SK-N-SH (cell line): ENCODE measurements around the gene MPP3. TPM values are rescaled to one million over a fixed set of nuclear protein-coding genes. Genes with fewer than 3 reads are reported as not detected.

Source experiments
- CTCF ChIA-PET: fragments of 300-600, 350-600 bp; formaldehyde crosslinking; extraction: SDS; loops from one replicate; lab custom pipeline; 2021; lab: Yijun Ruan, JAX
- POLR2A ChIA-PET: fragments of 350-600 bp; sonication (Branson Sonifier 250); formaldehyde crosslinking; extraction: SDS; loops from one replicate; lab custom pipeline; 2020; ENCODE audit warnings: antibody characterized with exemption, inconsistent platforms; lab: Yijun Ruan, JAX
- DNase-seq: peaks from one replicate; pipeline ENCODE4 v3.0.0; 2012
- H2AFZ ChIP-seq: fragments of 200-600 bp; sonication (generic); 2 replicates; pipeline ENCODE4 v1.8.1; 2016; ENCODE audit warnings: antibody characterized with exemption, mild to moderate bottlenecking, low read depth
- H3F3A ChIP-seq: fragments of 200-600 bp; sonication (generic); replicated peaks from 2 replicates; pipeline ENCODE3; 2016; ENCODE audit warnings: antibody characterized with exemption, mild to moderate bottlenecking; ENCODE audit not compliant: insufficient read depth
- H3K27ac ChIP-seq, 2 experiments: fragments of 200-500 bp in 1 of 2; fragments of 200-600 bp in 1 of 2; sonication (Bioruptor generic) in 1 of 2; sonication (generic), shearing (Covaris generic) in 1 of 2; 2 replicates each; pipeline versions ENCODE4 v1.5.1 to v1.6.1; 2014 to 2016; ENCODE audit warnings: low read depth in 2 of 2, inconsistent platforms in 1 of 2, low read length in 1 of 2, mild to moderate bottlenecking in 1 of 2, mixed read lengths in 1 of 2
- H3K27me3 ChIP-seq: fragments of 200-600 bp; sonication (generic), shearing (Covaris generic); 2 replicates; pipeline ENCODE4 v1.6.1; 2016; ENCODE audit warnings: mixed run types; ENCODE audit not compliant: insufficient read depth
- H3K36me3 ChIP-seq, 2 experiments: fragments of 200-500 bp in 1 of 2; fragments of 200-600 bp in 1 of 2; sonication (Bioruptor generic) in 1 of 2; sonication (generic) in 1 of 2; replicated peaks in 1 of 2; 2 replicates each; pipeline versions ENCODE3 to v1.5.1; 2014 to 2016; ENCODE audit warnings: low read length in 1 of 2, mild to moderate bottlenecking in 1 of 2; ENCODE audit not compliant: insufficient read depth in 2 of 2, control insufficient read depth in 1 of 2
- H3K4me1 ChIP-seq, 2 experiments: fragments of 200-500 bp in 1 of 2; fragments of 200-600 bp in 1 of 2; sonication (Bioruptor generic) in 1 of 2; sonication (generic), shearing (Covaris generic) in 1 of 2; 2 replicates each; pipeline versions ENCODE4 v1.5.1 to v1.6.1; 2014 to 2016; ENCODE audit warnings: low read depth in 1 of 2, low read length in 1 of 2, mixed run types in 1 of 2; ENCODE audit not compliant: insufficient read depth in 2 of 2, control insufficient read depth in 1 of 2
- H3K4me2 ChIP-seq: fragments of 200-600 bp; sonication (generic), shearing (Covaris generic); 2 replicates; pipeline ENCODE4 v1.6.1; 2017; ENCODE audit warnings: mixed run types
- H3K4me3 ChIP-seq, 2 experiments: fragments of 200-500 bp in 1 of 2; fragments of 200-600 bp in 1 of 2; sonication (Bioruptor generic) in 1 of 2; sonication (generic), shearing (Covaris generic) in 1 of 2; 2 replicates each; pipeline versions ENCODE4 v1.5.1 to v1.8.1; 2014 to 2016; ENCODE audit warnings: low read depth in 2 of 2, inconsistent platforms in 1 of 2, low read length in 1 of 2, mild to moderate bottlenecking in 1 of 2, mixed read lengths in 1 of 2, moderate library complexity in 1 of 2
- H3K79me2 ChIP-seq: fragments of 200-600 bp; sonication (generic); 2 replicates; pipeline ENCODE4 v1.8.1; 2017; ENCODE audit warnings: mild to moderate bottlenecking; ENCODE audit not compliant: insufficient read depth
- H3K9ac ChIP-seq: fragments of 200-600 bp; sonication (generic); 2 replicates; pipeline ENCODE4 v1.6.1; 2017; ENCODE audit warnings: mixed run types
- H3K9me2 ChIP-seq: fragments of 200-600 bp; sonication (generic); 2 replicates; pipeline ENCODE4 v1.6.1; 2017; ENCODE audit warnings: mixed run types
- H3K9me3 ChIP-seq: fragments of 200-600 bp; sonication (generic); 2 replicates; pipeline ENCODE4 v1.6.1; 2017; ENCODE audit warnings: mixed run types, mild to moderate bottlenecking, moderate library complexity
- H4K20me1 ChIP-seq: fragments of 200-600 bp; sonication (generic); 2 replicates; pipeline ENCODE4 v1.6.1; 2017; ENCODE audit warnings: mild to moderate bottlenecking, mixed run types; ENCODE audit not compliant: insufficient read depth
- EP300 ChIP-seq, 2 experiments: IDR thresholded peaks; 2 replicates each; pipeline versions ENCODE4 v1.4.0 to v1.6.1; 2012; ENCODE audit warnings: borderline replicate concordance in 1 of 2, low read depth in 1 of 2, low read length in 1 of 2
- EZH2phosphoT487 ChIP-seq: fragments of 200-600 bp; sonication (generic); IDR thresholded peaks from 2 replicates; pipeline ENCODE4 v1.6.1; 2017; ENCODE audit warnings: low read depth, mixed run types, mild to moderate bottlenecking, antibody characterized with exemption, moderate library complexity, borderline replicate concordance
- GABPA ChIP-seq: IDR thresholded peaks from 2 replicates; pipeline ENCODE4 v1.4.0; 2012; ENCODE audit warnings: low read depth, mild to moderate bottlenecking
- JUND ChIP-seq: IDR thresholded peaks from 2 replicates; pipeline ENCODE4 v1.4.0; 2012
- MXI1 ChIP-seq: IDR thresholded peaks from 2 replicates; pipeline ENCODE4 v1.6.1; 2012; ENCODE audit warnings: mild to moderate bottlenecking, low read depth, low read length, improper control_type of control experiment
- NFIC ChIP-seq: IDR thresholded peaks from 2 replicates; pipeline ENCODE4 v1.4.0; 2012; ENCODE audit warnings: borderline replicate concordance
- NRF1 ChIP-seq: IDR thresholded peaks from 2 replicates; pipeline ENCODE4 v1.6.1; 2012; ENCODE audit warnings: low read depth, mild to moderate bottlenecking, low read length
- RAD21 ChIP-seq: IDR thresholded peaks from 2 replicates; pipeline ENCODE4 v1.6.1; 2012; ENCODE audit warnings: mild to moderate bottlenecking, low read length
- TAF1 ChIP-seq: IDR thresholded peaks from 2 replicates; pipeline ENCODE4 v1.6.1; 2012; ENCODE audit warnings: low read depth, mild to moderate bottlenecking, low read length, moderate library complexity, borderline replicate concordance
- TCF12 ChIP-seq: IDR thresholded peaks from 2 replicates; pipeline ENCODE4 v1.4.0; 2012
- TEAD4 ChIP-seq: IDR thresholded peaks from 2 replicates; pipeline ENCODE4 v1.4.0; 2012; ENCODE audit warnings: mild to moderate bottlenecking, borderline replicate concordance; ENCODE audit not compliant: insufficient read depth
- WGBS: methylation state at CpG from one replicate; pipeline ENCODE4 v1.1.6; 2017; ENCODE audit warnings: low lambda C conversion rate; 5-methylcytosine and 5-hydroxymethylcytosine counted together
- polyA plus RNA-seq, 3 experiments: library from polyadenylated mRNA; depleted of rRNA; stranded (reverse); fragments of >200 nt; gene quantifications; 2 replicates each; pipeline ENCODE4 v1.2.3, GENCODE V29; 2012
- TF ChIP-seq, protein P1 (sequence below): fragments of 200-600 bp; sonication (generic); IDR thresholded peaks from 2 replicates; pipeline ENCODE4 v1.6.1; 2017; ENCODE audit warnings: antibody characterized with exemption, mild to moderate bottlenecking, moderate library complexity
- TF ChIP-seq, protein P2 (sequence below): IDR thresholded peaks from 2 replicates; pipeline ENCODE4 v1.4.0; 2012; ENCODE audit warnings: low read depth
- TF ChIP-seq, protein P3 (sequence below): IDR thresholded peaks from 2 replicates; pipeline ENCODE4; 2012

Gene MPP3
- polyA plus RNA-seq, 1 of the 3 experiments (the other 2 are of a cell fraction), result 14.1 TPM

- H3K4me1 ChIP-seq, result peaks cover 0 to 6% of the 10 kb centered on the region in 2 experiments; a peak in 1 of 4 replicates
- ChIA-PET CTCF (interaction anchor here (1.1 to 7.9 kb wide), 4 partner anchors 12 to 178 kb away, joined by 3 to 97 read pairs (median 12); partner anchors contain the start of gene CD300LG), POLR2A (no interaction called here)
- H3K36me3 ChIP-seq, result no peaks in the 10 kb centered on the region
- H3K27me3 ChIP-seq, result no peaks in the 10 kb centered on the region
- no peaks in the 10 kb centered on the region for H4K20me1 ChIP-seq
- no peak for TF ChIP-seq TEAD4
- TF ChIP-seq NFIC, result no peak
- TF ChIP-seq, protein P1, sequence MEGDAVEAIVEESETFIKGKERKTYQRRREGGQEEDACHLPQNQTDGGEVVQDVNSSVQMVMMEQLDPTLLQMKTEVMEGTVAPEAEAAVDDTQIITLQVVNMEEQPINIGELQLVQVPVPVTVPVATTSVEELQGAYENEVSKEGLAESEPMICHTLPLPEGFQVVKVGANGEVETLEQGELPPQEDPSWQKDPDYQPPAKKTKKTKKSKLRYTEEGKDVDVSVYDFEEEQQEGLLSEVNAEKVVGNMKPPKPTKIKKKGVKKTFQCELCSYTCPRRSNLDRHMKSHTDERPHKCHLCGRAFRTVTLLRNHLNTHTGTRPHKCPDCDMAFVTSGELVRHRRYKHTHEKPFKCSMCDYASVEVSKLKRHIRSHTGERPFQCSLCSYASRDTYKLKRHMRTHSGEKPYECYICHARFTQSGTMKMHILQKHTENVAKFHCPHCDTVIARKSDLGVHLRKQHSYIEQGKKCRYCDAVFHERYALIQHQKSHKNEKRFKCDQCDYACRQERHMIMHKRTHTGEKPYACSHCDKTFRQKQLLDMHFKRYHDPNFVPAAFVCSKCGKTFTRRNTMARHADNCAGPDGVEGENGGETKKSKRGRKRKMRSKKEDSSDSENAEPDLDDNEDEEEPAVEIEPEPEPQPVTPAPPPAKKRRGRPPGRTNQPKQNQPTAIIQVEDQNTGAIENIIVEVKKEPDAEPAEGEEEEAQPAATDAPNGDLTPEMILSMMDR, result no peak
- no peak for TF ChIP-seq TCF12
- no peak for TF ChIP-seq GABPA
- TF ChIP-seq EP300 (IDR thresholded peaks at IDR 0.05; ENCODE audit: borderline replicate concordance in 1 of 2, low read depth in 1 of 2, low read length in 1 of 2), result no peak
- no peak for TF ChIP-seq MXI1
- no peak for TF ChIP-seq JUND
- TF ChIP-seq EZH2phosphoT487, result no peak
- no peak for TF ChIP-seq TAF1
- TF ChIP-seq, protein P2, sequence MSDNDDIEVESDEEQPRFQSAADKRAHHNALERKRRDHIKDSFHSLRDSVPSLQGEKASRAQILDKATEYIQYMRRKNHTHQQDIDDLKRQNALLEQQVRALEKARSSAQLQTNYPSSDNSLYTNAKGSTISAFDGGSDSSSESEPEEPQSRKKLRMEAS, result no peak
- TF ChIP-seq RAD21, result no peak
- no peak for DNase-seq
- no peak overlapping the region for H3K9ac ChIP-seq
- H3K9me2 ChIP-seq, result no peaks in the 10 kb centered on the region
- no peaks in the 10 kb centered on the region for H3K9me3 ChIP-seq
- no peak overlapping the region for H3K27ac ChIP-seq
- H3K79me2 ChIP-seq, result no peaks in the 10 kb centered on the region
- no peaks in the 10 kb centered on the region for H3F3A ChIP-seq
- no peak overlapping the region for H3K4me3 ChIP-seq
- no peak overlapping the region for H3K4me2 ChIP-seq
- H2AFZ ChIP-seq, result no peak overlapping the region
- 81% methylated on average over 12 of the region's 21 CpGs for WGBS
Observed at GRCh38 chr17:43754947-43755346, 78.0 kb downstream of the MPP3 start.

DNA sequence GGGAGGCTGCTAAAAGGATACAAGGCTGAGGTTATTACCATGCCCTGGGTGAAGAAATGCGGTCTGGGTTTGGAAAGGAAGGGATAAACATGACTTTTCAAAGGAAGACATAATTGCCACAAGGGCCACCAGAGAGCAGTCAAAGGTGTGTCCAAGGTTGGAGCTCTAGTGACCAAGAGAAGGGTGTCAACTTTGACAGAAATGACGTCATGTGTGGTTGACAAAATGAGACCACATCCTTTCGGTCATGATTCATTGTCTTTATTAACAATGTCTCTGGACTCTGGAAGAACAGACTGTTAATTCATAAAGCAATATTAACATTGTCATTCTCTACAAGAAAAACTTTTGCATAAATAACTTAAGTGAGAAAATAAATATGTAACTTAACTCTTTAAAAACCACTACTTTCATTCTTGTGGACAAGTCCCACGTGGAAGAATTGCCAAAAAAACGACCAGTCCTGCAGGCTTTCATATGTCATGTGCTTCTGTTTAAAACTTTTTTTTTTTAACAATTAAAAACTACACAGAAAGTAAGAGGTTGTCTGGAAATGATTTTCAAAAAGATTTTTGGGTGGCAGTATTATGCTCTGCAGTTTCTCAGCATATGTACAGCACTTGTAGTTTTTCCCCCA, 79.3 kb downstream of the MPP3 start:
- Histone ChIP-seq H3K9me3 (no peaks in the 10 kb centered on the region), H2AFZ (no peak overlapping the region), H3K27me3 (no peaks in the 10 kb centered on the region), H3K4me1 (peaks cover 0 to 6% of the 10 kb centered on the region in 2 experiments; a peak in 1 of 4 replicates), H3K9me2 (no peaks in the 10 kb centered on the region), H3K27ac (peak overlapping the region in 1 of 2 experiments; percentile 43; a peak in 1 of 4 replicates), H3K36me3 (no peaks in the 10 kb centered on the region), H3K79me2 (no peaks in the 10 kb centered on the region), H3K9ac (no peak overlapping the region), H3K4me3 (no peak overlapping the region), H4K20me1 (no peaks in the 10 kb centered on the region), H3F3A (no peaks in the 10 kb centered on the region), H3K4me2 (no peak overlapping the region)
- TF ChIP-seq, protein P3, sequence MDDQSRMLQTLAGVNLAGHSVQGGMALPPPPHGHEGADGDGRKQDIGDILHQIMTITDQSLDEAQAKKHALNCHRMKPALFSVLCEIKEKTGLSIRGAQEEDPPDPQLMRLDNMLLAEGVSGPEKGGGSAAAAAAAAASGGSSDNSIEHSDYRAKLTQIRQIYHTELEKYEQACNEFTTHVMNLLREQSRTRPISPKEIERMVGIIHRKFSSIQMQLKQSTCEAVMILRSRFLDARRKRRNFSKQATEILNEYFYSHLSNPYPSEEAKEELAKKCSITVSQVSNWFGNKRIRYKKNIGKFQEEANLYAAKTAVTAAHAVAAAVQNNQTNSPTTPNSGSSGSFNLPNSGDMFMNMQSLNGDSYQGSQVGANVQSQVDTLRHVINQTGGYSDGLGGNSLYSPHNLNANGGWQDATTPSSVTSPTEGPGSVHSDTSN, result 0 out of 2 replicates have a peak, but pooled peaks have one; percentile 12
- TF ChIP-seq NRF1, result no peak
- no peak for DNase-seq
- ChIA-PET POLR2A (no interaction called here), CTCF (interaction anchor here (0.8 to 7.9 kb wide), 6 partner anchors 7 to 177 kb away, joined by 3 to 97 read pairs (median 4); no protein-coding TSS in a partner anchor)
- WGBS, result 62% methylated on average over 5 of the region's 5 CpGs

Other genes starting within 250 kb of the MPP3 start
- 0.05 TPM in 1 of 2 replicates, not detected in the other for gene MEOX1, start 171.2 kb downstream of the MPP3 start, polyA plus RNA-seq (2012; rRNA removed)
- gene SOST, start 74.4 kb downstream of the MPP3 start, polyA plus RNA-seq (2012; rRNA removed), result not detected in 2 replicates
- 31.5 and 39.7 TPM in 2 replicates for gene DUSP3, start 54.2 kb downstream of the MPP3 start, polyA plus RNA-seq (2012; rRNA removed)
- 0.02 TPM in 2 replicates for gene CFAP97D1, start 52.7 kb downstream of the MPP3 start, polyA plus RNA-seq (2012; rRNA removed)
- gene CD300LG, start 14.0 kb upstream of the MPP3 start, polyA plus RNA-seq (2012; rRNA removed), result not detected in 2 replicates
- 8.1 and 8.3 TPM in 2 replicates for gene MPP2, start 74.4 kb upstream of the MPP3 start, polyA plus RNA-seq (2012; rRNA removed)
- gene PPY, start 109.3 kb upstream of the MPP3 start, polyA plus RNA-seq (2012; rRNA removed), result not detected in 2 replicates
- gene PYY, start 120.8 kb upstream of the MPP3 start, polyA plus RNA-seq (2012; rRNA removed), result 0.10 and 0.21 TPM in 2 replicates
- 1.6 and 1.7 TPM in 2 replicates for gene NAGS, start 171.5 kb upstream of the MPP3 start, polyA plus RNA-seq (2012; rRNA removed)
- 62.9 and 63.6 TPM in 2 replicates for gene TMEM101, start 181.8 kb upstream of the MPP3 start, polyA plus RNA-seq (2012; rRNA removed)
- 26.6 and 31.3 TPM in 2 replicates for gene LSM12, start 233.5 kb upstream of the MPP3 start, polyA plus RNA-seq (2012; rRNA removed)
- 158 and 166 TPM in 2 replicates for gene G6PC3, start 237.6 kb upstream of the MPP3 start, polyA plus RNA-seq (2012; rRNA removed)